LNCaP clone FGC (cell line): ENCODE results near the gene ADARB2.

Source experiments
- DNase-seq: peaks from one replicate; pipeline ENCODE4 v3.0.0-alpha.2; 2011; ENCODE audit warnings: low read depth
- H3K4me3 ChIP-seq: 2 replicates; pipeline ENCODE4 v1.5.1; 2011; ENCODE audit warnings: mild to moderate bottlenecking, low read depth, low read length, control low read depth
- TF ChIP-seq, protein P1 (sequence below): IDR thresholded peaks from 2 replicates; pipeline ENCODE4 v1.5.1; 2012; ENCODE audit warnings: mild to moderate bottlenecking; ENCODE audit not compliant: control insufficient read depth, insufficient read depth; ENCODE audit errors: extremely low read depth

ADARB2 gene

DNA sequence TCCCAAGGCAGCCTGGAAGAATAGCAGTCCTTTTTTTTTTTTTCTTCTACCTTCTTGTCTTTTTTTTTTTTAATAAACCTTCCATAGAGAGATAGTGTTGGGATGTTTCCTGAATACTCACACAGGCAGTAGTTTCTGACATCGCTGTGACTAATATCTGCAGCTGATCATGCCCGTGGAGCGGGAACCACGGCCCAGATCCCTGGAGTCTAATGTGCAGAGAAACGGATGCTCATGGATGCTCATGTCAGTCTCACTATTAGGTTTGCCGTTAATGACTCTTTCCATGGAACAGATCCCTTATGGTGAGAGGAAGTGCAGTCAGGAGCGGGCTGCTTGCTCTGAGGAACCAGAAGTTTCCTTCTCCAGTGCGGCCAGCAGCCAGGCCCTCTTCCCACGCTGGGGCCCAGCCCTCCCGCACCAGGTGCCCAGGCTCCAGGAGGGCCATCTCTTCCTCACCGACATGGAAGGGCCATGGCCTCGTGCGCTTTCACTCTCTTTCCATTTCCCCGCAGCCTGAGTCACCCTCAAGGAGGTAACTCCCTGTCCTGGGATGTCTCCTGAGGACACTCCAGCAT, 548.7 kb downstream of the ADARB2 start:
- no peak for DNase-seq
- H3K4me3 ChIP-seq = no peak overlapping the region
- TF ChIP-seq, protein P1, sequence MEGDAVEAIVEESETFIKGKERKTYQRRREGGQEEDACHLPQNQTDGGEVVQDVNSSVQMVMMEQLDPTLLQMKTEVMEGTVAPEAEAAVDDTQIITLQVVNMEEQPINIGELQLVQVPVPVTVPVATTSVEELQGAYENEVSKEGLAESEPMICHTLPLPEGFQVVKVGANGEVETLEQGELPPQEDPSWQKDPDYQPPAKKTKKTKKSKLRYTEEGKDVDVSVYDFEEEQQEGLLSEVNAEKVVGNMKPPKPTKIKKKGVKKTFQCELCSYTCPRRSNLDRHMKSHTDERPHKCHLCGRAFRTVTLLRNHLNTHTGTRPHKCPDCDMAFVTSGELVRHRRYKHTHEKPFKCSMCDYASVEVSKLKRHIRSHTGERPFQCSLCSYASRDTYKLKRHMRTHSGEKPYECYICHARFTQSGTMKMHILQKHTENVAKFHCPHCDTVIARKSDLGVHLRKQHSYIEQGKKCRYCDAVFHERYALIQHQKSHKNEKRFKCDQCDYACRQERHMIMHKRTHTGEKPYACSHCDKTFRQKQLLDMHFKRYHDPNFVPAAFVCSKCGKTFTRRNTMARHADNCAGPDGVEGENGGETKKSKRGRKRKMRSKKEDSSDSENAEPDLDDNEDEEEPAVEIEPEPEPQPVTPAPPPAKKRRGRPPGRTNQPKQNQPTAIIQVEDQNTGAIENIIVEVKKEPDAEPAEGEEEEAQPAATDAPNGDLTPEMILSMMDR = no peak

DNA sequence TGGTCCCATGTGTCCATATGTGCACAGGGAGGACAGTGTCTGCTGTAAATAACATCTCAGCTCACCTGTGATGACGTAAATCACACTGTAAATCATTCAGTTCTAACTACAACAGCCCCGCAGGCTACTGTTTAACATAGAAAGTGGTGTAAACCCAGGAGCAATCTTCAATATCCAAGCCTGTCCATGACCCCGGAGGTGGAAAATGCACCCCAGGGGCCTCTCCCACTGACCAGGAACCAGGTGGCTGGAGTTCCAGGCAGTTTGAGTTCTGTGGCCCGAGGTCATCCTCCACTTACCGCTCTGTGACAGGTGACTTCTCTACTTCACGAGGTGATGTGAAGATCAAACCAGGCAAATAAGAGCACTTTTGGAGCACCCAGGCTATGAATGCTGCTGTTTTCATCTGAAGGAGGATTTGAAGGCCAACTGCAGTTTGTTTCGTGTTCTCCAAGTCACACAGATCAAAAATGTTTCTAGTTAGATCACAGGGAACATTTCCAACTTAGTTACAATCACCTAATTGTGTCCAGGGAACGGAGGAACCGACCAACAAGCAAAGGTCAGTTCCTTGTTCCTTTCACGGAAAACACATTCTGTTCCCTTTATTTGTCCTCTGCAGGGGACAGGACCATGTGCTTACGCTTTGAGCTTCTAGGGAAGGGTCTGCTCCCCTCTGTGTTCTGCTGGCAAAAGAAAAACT, 549.3 kb downstream of the ADARB2 start:
- H3K4me3 ChIP-seq = no peak overlapping the region
- TF ChIP-seq, protein P1 = no peak
- DNase-seq = no peak

- TF ChIP-seq, protein P1 = no peak
- DNase-seq = no peak
- H3K4me3 ChIP-seq = no peak overlapping the region
Measured at GRCh38 chr10:1187151-1187854, 550.0 kb downstream of the ADARB2 start.

DNA sequence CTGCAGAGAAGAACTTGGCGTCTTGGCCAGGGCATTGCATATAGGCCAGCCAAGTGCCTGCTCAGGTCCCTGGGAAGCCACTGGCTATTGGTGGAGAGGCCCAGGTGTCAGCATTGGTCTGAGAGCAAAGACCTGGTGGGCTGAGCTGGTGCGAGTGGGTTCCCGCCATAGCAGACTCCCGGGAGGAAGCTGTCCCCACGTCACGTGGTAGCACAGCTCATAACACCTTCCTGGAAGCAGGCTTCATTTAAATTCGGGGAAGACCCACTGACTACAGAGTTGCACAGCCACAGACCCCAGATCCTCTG, 550.7 kb downstream of the ADARB2 start:
- TF ChIP-seq, protein P1 = no peak
- no peak overlapping the region for H3K4me3 ChIP-seq
- DNase-seq = no peak

DNA sequence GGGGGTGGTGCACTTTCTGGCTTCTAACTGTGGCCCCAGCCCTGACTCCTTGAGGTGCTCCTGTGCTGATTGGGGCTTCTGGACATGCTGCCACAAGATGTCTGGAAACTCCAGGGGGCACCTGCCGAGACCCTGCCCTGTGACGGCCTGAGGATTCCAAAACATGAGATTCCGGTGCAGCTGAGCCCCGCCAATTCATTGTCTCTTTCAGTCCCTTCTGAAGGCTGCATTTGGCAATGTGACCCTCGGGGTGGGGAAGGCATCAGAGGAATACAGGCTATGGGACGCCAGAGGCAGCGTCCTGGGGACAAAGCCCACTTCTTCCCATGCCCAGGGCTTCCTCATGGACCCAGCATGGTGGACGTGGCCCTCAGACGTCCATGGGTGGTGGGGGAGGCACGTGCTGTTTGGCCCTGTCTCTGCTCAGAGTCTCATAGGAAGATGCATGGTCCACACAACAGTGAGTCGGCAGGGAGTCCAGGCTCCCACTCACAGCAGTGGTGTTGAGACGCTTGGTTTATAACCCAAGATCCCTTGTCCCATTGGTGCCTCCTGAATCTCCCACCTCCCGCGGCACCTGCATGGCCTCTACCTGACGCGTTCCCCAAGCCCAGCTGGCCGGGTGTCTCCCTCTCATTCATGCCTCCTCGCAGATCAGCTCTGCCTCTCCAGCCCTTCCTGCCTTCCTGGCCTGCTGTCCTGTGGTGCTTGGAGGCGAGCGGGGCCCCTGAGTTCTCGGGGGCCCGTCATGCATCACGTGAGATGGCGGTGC, 551.2 kb downstream of the ADARB2 start:
- no peak overlapping the region for H3K4me3 ChIP-seq
- TF ChIP-seq, protein P1 = no peak
- DNase-seq = no peak

DNA sequence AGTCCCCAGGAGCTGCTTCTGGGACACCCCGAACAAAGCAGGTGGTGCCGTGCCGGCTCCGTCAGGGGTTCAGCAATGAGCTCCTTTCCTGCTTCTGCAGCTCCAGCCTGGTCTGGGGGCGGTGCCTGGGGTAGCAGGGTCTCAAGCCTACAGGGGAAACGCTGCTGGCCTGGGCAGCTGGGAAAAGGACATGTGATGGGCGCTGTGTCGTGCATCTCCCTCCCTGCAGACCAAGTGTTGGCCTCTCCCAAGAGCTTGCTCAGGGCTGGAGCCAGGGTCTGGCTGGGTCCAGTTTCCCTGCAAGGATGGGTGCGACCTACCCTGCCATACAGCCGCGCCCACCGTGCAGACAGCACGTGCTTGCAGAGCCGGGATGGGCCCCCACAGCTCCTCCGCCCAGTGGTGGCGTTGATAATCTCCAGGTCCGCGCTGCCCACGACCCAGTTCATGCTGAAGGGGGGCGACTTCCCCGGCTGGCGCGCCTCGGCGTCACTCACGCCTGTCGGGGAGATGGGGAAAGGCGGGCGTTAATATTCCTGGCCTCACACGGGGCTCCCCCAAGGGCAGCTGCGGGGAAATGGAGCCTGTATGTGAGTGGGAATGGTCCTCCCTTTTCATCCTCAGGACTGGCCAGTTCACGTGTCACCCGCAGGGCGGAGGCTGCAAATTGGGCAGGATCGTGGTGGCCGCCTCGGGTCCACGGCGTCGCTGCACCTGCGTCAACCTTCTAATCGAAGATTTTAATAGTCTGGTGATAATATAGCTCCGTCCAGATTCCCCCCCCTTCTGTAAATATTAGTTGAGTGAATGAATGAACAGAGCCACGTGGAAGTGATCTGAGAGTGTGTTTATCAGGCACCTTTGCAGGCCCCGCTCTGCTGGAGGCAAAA, 552.5 kb downstream of the ADARB2 start:
- no peak for DNase-seq
- no peak overlapping the region for H3K4me3 ChIP-seq
- TF ChIP-seq, protein P1 = no peak
